HepG2 (cell line): ENCODE results near the gene ZPR1. TPM values are rescaled to one million over a fixed set of nuclear protein-coding genes. Genes with fewer than 3 reads are reported as not detected.

Source experiments
- ARNT ChIP-seq: fragments of 450-650 bp; IDR thresholded peaks from 2 replicates; pipeline ENCODE4 v1.6.1; 2017
- ATF6 ChIP-seq: sonication (generic); formaldehyde crosslinking; conservative IDR thresholded peaks from 2 replicates; pipeline ENCODE4 v1.4.0; 2020; ENCODE audit warnings: missing genetic modification reagents
- FOXA1 ChIP-seq, 2 experiments: fragments of 450-650 bp in 1 of 2; sonication (generic) in 1 of 2; formaldehyde crosslinking in 1 of 2; IDR thresholded peaks; 2 replicates each; pipeline versions ENCODE4 v1.4.0 to v1.6.1; 2016 to 2020; ENCODE audit warnings: missing genetic modification reagents in 1 of 2
- HCFC1 ChIP-seq: fragments of 150-350 bp; IDR thresholded peaks from 2 replicates; pipeline ENCODE4 v1.6.1; 2014; ENCODE audit warnings: low read depth, low read length
- HNF4G ChIP-seq, 2 experiments: sonication (generic) in 1 of 2; formaldehyde crosslinking in 1 of 2; IDR thresholded peaks; 2 replicates each; pipeline versions ENCODE4 v1.4.0 to v1.6.1; 2011 to 2020; ENCODE audit warnings: borderline replicate concordance in 2 of 2, low read depth in 2 of 2, mild to moderate bottlenecking in 2 of 2, low read length in 1 of 2, missing genetic modification reagents in 1 of 2, moderate library complexity in 1 of 2
- HNRNPK ChIP-seq: fragments of 200-400 bp; formaldehyde crosslinking; IDR thresholded peaks from 2 replicates; pipeline ENCODE4 v1.6.1; 2018; ENCODE audit warnings: low read length, low read depth, moderate library complexity, mild to moderate bottlenecking; ENCODE audit not compliant: poor library complexity, severe bottlenecking
- JARID2 ChIP-seq: sonication (generic); formaldehyde crosslinking; IDR thresholded peaks from 2 replicates; pipeline ENCODE4 v1.8.1; 2023; ENCODE audit warnings: missing genetic modification reagents, inconsistent platforms; ENCODE audit not compliant: insufficient replicate concordance
- KDM2A ChIP-seq: sonication (generic); formaldehyde crosslinking; IDR thresholded peaks from 2 replicates; pipeline ENCODE4 v1.4.0; 2020; ENCODE audit warnings: low read depth, missing genetic modification reagents, borderline replicate concordance
- MEIS2 ChIP-seq: sonication (generic); formaldehyde crosslinking; IDR thresholded peaks from 2 replicates; pipeline ENCODE4 v1.9.0; 2021; ENCODE audit warnings: mild to moderate bottlenecking, missing genetic modification reagents
- NFIC ChIP-seq: IDR thresholded peaks from 2 replicates; pipeline ENCODE4 v1.6.1; 2012; ENCODE audit warnings: mild to moderate bottlenecking, low read length, inconsistent platforms
- NFKB2 ChIP-seq: sonication (generic); formaldehyde crosslinking; IDR thresholded peaks from 2 replicates; pipeline ENCODE4 v1.4.0; 2020; ENCODE audit warnings: missing genetic modification reagents, borderline replicate concordance
- NONO ChIP-seq, 2 experiments: fragments of 450-650 bp in 1 of 2; sonication (generic) in 1 of 2; formaldehyde crosslinking in 1 of 2; IDR thresholded peaks in 1 of 2; conservative IDR thresholded peaks in 1 of 2; 2 replicates each; pipeline versions ENCODE4 v1.6.1 to v1.8.0; 2017 to 2022; ENCODE audit warnings: mild to moderate bottlenecking in 1 of 2, missing genetic modification reagents in 1 of 2, moderate library complexity in 1 of 2
- PAF1 ChIP-seq: IDR thresholded peaks from 2 replicates; pipeline ENCODE4 v1.6.1; 2016; ENCODE audit warnings: missing genetic modification reagents, missing compliant biosample characterization
- PAX8 ChIP-seq: sonication (generic); formaldehyde crosslinking; IDR thresholded peaks from 2 replicates; pipeline ENCODE4 v1.8.0; 2022; ENCODE audit warnings: mild to moderate bottlenecking, missing genetic modification reagents, borderline replicate concordance
- PLRG1 ChIP-seq: fragments of 450-650 bp; conservative IDR thresholded peaks from 2 replicates; pipeline ENCODE4 v1.6.1; 2016
- RARA ChIP-seq: IDR thresholded peaks from 2 replicates; pipeline ENCODE4 v1.6.1; 2016; ENCODE audit warnings: missing genetic modification reagents, missing compliant biosample characterization
- SAFB2 ChIP-seq: sonication (generic); formaldehyde crosslinking; IDR thresholded peaks from 2 replicates; pipeline ENCODE4 v1.5.1; 2020; ENCODE audit warnings: missing genetic modification reagents, low read depth, mild to moderate bottlenecking, borderline replicate concordance
- SKI ChIP-seq: fragments of 450-650 bp; IDR thresholded peaks from one replicate; pipeline ENCODE4 v1.6.1; 2018; ENCODE audit warnings: mild to moderate bottlenecking; ENCODE audit not compliant: partially characterized antibody
- SNAPC2 ChIP-seq: sonication (generic); formaldehyde crosslinking; IDR thresholded peaks from 2 replicates; pipeline ENCODE4 v1.8.1; 2022; ENCODE audit warnings: mild to moderate bottlenecking, missing genetic modification reagents
- SOX13 ChIP-seq, 3 experiments: fragments of 450-650 bp in 1 of 3; sonication (generic) in 1 of 3; formaldehyde crosslinking in 1 of 3; IDR thresholded peaks in 2 of 3; conservative IDR thresholded peaks in 1 of 3; 2 replicates each; pipeline versions ENCODE4 v1.5.0 to v1.6.1; 2016 to 2020; ENCODE audit warnings: antibody characterized with exemption in 1 of 3, mild to moderate bottlenecking in 1 of 3, missing compliant biosample characterization in 1 of 3, missing genetic modification reagents in 1 of 3, moderate library complexity in 1 of 3
- ZBTB43 ChIP-seq: sonication (generic); formaldehyde crosslinking; conservative IDR thresholded peaks from 2 replicates; pipeline ENCODE4 v1.4.0; 2020; ENCODE audit warnings: missing genetic modification reagents
- ZBTB7B ChIP-seq: sonication (generic); formaldehyde crosslinking; IDR thresholded peaks from 2 replicates; pipeline ENCODE4 v1.4.0; 2020; ENCODE audit warnings: missing genetic modification reagents
- ZNF224 ChIP-seq: sonication (generic); formaldehyde crosslinking; IDR thresholded peaks from 2 replicates; pipeline ENCODE4 v1.5.0; 2020; ENCODE audit warnings: mild to moderate bottlenecking, missing genetic modification reagents
- ZNF251 ChIP-seq: sonication (generic); formaldehyde crosslinking; IDR thresholded peaks from 2 replicates; pipeline ENCODE4 v1.9.0; 2021; ENCODE audit warnings: mild to moderate bottlenecking, missing genetic modification reagents
- ZNF572 ChIP-seq: sonication (generic); formaldehyde crosslinking; IDR thresholded peaks from 2 replicates; pipeline ENCODE4 v1.5.1; 2020; ENCODE audit warnings: mild to moderate bottlenecking, missing genetic modification reagents
- ZNF777 ChIP-seq: sonication (generic); formaldehyde crosslinking; IDR thresholded peaks from 2 replicates; pipeline ENCODE4 v1.4.0; 2020; ENCODE audit warnings: missing genetic modification reagents
- polyA plus RNA-seq, 8 experiments: library from polyadenylated mRNA; depleted of rRNA in 3 of 8; stranded (reverse) in 7 of 8; unstranded in 1 of 8; fragments of >200 nt; fragmentation: Illumina TruSeq in 4 of 8; extraction: Trizol in 4 of 8; gene quantifications; 2 replicates each; pipeline versions ENCODE4 v1.2.1 to v1.2.3, GENCODE V29; 2011 to 2016; ENCODE audit warnings: low read depth in 4 of 8, missing spikeins in 1 of 8, mixed read lengths in 1 of 8; ENCODE audit not compliant: insufficient read depth in 1 of 8
- total RNA-seq, 5 experiments: library from RNA; depleted of rRNA; stranded (reverse); fragments of >200 nt; fragmentation: Illumina TruSeq; extraction: Trizol; gene quantifications; 2 replicates each; pipeline ENCODE4 v1.2.3, GENCODE V29; 2016; ENCODE audit warnings: low read depth in 1 of 5

The ZPR1 gene
- total and polyA plus RNA-seq, 2 of the 13 experiments (the other 11 are each of a cell fraction or from before 2014, with no cell fraction given), result 40.0 to 79.3 TPM

GRCh38 chr11:116832350-116833290 lies 44.8 kb upstream of the ZPR1 start (continued):
- TF ChIP-seq ATF6 (CRISPR knock-in tag) (no peak), PAF1 (CRISPR knock-in tag) (peak; percentile 99), HNRNPK (no peak), FOXA1 (IDR thresholded peaks at IDR 0.05) (peak; percentile 82; the same call in 1 of the 2 replicates), FOXA1 (CRISPR knock-in tag; IDR thresholded peaks at IDR 0.05) (peak; percentile 99), MEIS2 (peak; percentile 99), NFKB2 (no peak), PAX8 (no peak), SOX13 (IDR thresholded peaks at IDR 0.05) (peak; percentile 99), SOX13 (CRISPR knock-in tag; conservative IDR thresholded peaks at IDR 0.05 in 1 of 2, IDR thresholded peaks at IDR 0.05 in 1 of 2) (peak in 1 of 2 experiments; percentile 100; a peak in 2 of 4 replicates), ZBTB43 (CRISPR knock-in tag) (peak; percentile 95), ZNF251 (CRISPR knock-in tag) (no peak), HNF4G (IDR thresholded peaks at IDR 0.05; ENCODE audit: borderline replicate concordance, low read depth, low read length) (peak; percentile 96), HNF4G (CRISPR knock-in tag; IDR thresholded peaks at IDR 0.05; ENCODE audit: borderline replicate concordance, low read depth) (peak; percentile 99), SKI (peak; percentile 76), HCFC1 (no peak), ARNT (no peak), ZNF777 (no peak; the same call in none of the 2 replicates), KDM2A (CRISPR knock-in tag) (peak; percentile 80), SNAPC2 (CRISPR knock-in tag) (no peak), ZNF224 (CRISPR knock-in tag) (peak; percentile 92), RARA (CRISPR knock-in tag) (peak; percentile 99), ZNF572 (CRISPR knock-in tag) (no peak), PLRG1 (no peak), SAFB2 (CRISPR knock-in tag) (no peak; the same call in 1 of the 2 replicates), NFIC (no peak), ZBTB7B (CRISPR knock-in tag) (peak; percentile 99), JARID2 (CRISPR knock-in tag) (no peak), NONO (IDR thresholded peaks at IDR 0.05) (no peak), NONO (CRISPR knock-in tag; conservative IDR thresholded peaks at IDR 0.05) (peak; percentile 99)
